CD4-positive, alpha-beta T cell (primary cell): ENCODE measurements around the gene ORMDL3. TPM values are rescaled to one million over a fixed set of nuclear protein-coding genes. Genes with fewer than 3 reads are reported as not detected.

Experiments used
- ATAC-seq: fragments of 200-7000 bp; cut with Tn5 transposase; one replicate; pipeline ENCODE4 v1.10.0; 2022; ENCODE audit warnings: mild to moderate bottlenecking; ENCODE audit not compliant: poor library complexity
- CTCF ChIA-PET: fragments of 350-600 bp; sonication (Branson Sonifier 250); formaldehyde crosslinking; loops from one replicate; lab custom pipeline; 2021; ENCODE audit warnings: antibody characterized with exemption, inconsistent platforms; lab: Charles Lee
- POLR2A ChIA-PET: fragments of 350-600 bp; sonication (Branson Sonifier 250); formaldehyde crosslinking; loops from one replicate; lab custom pipeline; 2021; ENCODE audit warnings: antibody characterized with exemption, inconsistent platforms; lab: Charles Lee
- DNase-seq, 14 experiments: peaks; one replicate each; pipeline ENCODE4 v3.0.0-alpha.2; 2013 to 2020; ENCODE audit warnings: mixed read lengths in 2 of 14
- H3K27ac ChIP-seq, 2 donors: one replicate each; pipeline versions ENCODE4 v1.5.1 to v1.7.0; 2013; ENCODE audit warnings: low read length in 2 of 2, low read depth in 1 of 2, mild to moderate bottlenecking in 1 of 2
- H3K27me3 ChIP-seq, 2 experiments: 1 replicate in 1 of 2; 2 replicates in 1 of 2; pipeline versions ENCODE4 v1.6.1 to v1.7.0; 2013; ENCODE audit warnings: low read length in 2 of 2, control low read depth in 1 of 2, mild to moderate bottlenecking in 1 of 2, moderate library complexity in 1 of 2; ENCODE audit not compliant: insufficient read depth in 2 of 2, control insufficient read depth in 1 of 2
- H3K36me3 ChIP-seq: one replicate; pipeline ENCODE4 v1.6.1; 2013; ENCODE audit warnings: low read length, control low read depth; ENCODE audit not compliant: insufficient read depth
- H3K4me1 ChIP-seq: one replicate; pipeline ENCODE4 v1.6.1; 2013; ENCODE audit warnings: low read length, control low read depth; ENCODE audit not compliant: insufficient read depth
- H3K4me3 ChIP-seq: one replicate; pipeline ENCODE4 v1.5.1; 2013; ENCODE audit warnings: mild to moderate bottlenecking, low read length, moderate library complexity
- H3K9me3 ChIP-seq, 2 experiments: 1 replicate in 1 of 2; 2 replicates in 1 of 2; pipeline versions ENCODE4 v1.6.1 to v1.7.0; 2013; ENCODE audit warnings: low read length in 2 of 2, mild to moderate bottlenecking in 2 of 2, control low read depth in 1 of 2, moderate library complexity in 1 of 2; ENCODE audit not compliant: control insufficient read depth in 1 of 2, insufficient read depth in 1 of 2
- H3K27ac Mint-ChIP-seq: one replicate; pipeline ENCODE4 v1.8.0; 2020; ENCODE audit warnings: mixed read lengths
- H3K27me3 Mint-ChIP-seq: one replicate; pipeline ENCODE4 v1.8.0; 2021; ENCODE audit warnings: mixed read lengths
- H3K36me3 Mint-ChIP-seq: one replicate; pipeline ENCODE4 v1.8.0; 2021; ENCODE audit warnings: low read depth, mixed read lengths
- H3K4me1 Mint-ChIP-seq: one replicate; pipeline ENCODE4 v1.8.0; 2021; ENCODE audit warnings: low read depth, mixed read lengths
- H3K4me3 Mint-ChIP-seq: one replicate; pipeline ENCODE4 v1.8.0; 2020; ENCODE audit warnings: mild to moderate bottlenecking, mixed read lengths
- H3K9me3 Mint-ChIP-seq: one replicate; pipeline ENCODE4 v1.8.0; 2020; ENCODE audit warnings: mixed read lengths
- intact Hi-C, 2 experiments: fragments of 100-400 bp; cut with DNase I in 1 of 2; cut with micrococcal nuclease in 1 of 2; formaldehyde crosslinking; loops; one replicate each; pipeline versions ENCODE4 v1.15.1 to v1.9.0; 2023 to 2025; cut with DNase I, micrococcal nuclease
- total RNA-seq, 174 experiments: library from RNA in 2 of 174; stranded (reverse) in 2 of 174; gene quantifications; one replicate each; pipeline ENCODE4 v1.2.3 and lab custom pipeline; 2021 to 2026
- TF ChIP-seq, protein P1 (sequence below): fragments of 200-600 bp; IDR thresholded peaks from one replicate; pipeline ENCODE4 v1.8.0; 2022; ENCODE audit warnings: antibody characterized with exemption, mild to moderate bottlenecking

Gene ORMDL3
- total RNA-seq, 2 experiments from 2014 or later: 103 to 105 TPM

DNA sequence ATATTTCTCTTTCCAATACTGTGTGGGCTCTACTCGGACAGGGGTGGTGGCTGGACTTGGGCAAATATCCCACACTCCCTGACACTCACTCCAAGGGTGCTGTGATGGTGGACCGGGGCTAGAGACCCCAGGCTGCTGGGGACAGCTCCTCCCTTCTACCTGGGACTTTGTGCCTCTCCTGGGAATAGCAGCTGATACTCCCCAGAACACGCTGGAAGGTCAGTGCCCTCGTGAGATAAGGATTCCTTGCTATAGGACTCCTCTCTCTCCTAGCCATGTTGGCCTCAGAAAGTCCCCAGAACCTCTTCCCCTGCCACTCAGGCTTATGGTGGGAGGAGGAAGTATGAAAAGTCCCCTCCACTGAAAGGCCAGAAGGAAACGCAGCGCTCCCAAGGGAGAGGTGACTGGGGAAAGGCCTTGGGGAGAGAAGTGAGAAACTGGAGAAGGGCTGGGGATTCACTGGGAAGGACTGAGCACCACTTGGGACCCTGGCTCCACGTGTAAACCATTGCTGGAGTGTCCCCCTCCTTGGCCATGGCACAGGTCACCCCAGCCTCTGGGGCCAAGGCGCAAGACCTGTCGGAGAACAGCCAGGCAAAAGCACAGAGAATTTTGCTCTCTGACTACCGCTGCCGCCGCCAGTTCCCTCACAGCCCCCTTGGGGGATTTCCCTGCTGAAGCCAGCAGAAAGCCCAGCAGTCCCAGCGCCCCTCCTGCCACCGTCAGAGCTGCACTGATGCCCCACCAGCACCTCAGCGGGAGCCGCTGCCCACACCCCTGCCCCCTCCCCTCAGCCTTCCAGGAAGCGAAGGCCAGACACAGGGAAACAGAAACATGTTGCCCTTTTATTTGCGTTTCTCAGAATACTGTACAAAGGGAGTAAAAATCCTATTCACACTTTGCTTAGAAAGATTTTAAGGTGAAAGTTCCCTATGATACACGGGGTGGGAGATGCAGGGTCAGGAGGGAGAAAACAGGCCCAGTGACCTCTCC is 6.9 kb downstream of the ORMDL3 start:
- H3K4me3 Mint-ChIP-seq: no peak overlapping the region
- H3K27ac ChIP-seq: peak overlapping the region; percentile 22 to 60
- H3K27ac Mint-ChIP-seq: peak overlapping the region; percentile 80
- peaks cover 72% of the 10 kb centered on the region for H3K4me1 Mint-ChIP-seq
- H3K27me3 ChIP-seq: no peaks in the 10 kb centered on the region
- intact Hi-C loops: loop anchor here (5.0 to 10.0 kb wide), 3 partner anchors 43 to 466 kb away; partner anchors contain the start of gene MED1 (in 1 of the 2)
- peaks cover 56% of the 10 kb centered on the region for H3K36me3 ChIP-seq
- DNase-seq: peak in 8 of 14 experiments; percentile 18 to 74 (median 38)
- ChIA-PET POLR2A (interaction anchor here (0.6 kb wide), 2 partner anchors 12 to 60 kb away, joined by 4 to 5 read pairs; partner anchors contain the start of gene PSMD3), CTCF (no interaction called here)
- H3K4me3 ChIP-seq: no peak overlapping the region
- peaks cover 83% of the 10 kb centered on the region for H3K36me3 Mint-ChIP-seq
- no peaks in the 10 kb centered on the region for H3K27me3 Mint-ChIP-seq
- no peaks in the 10 kb centered on the region for H3K9me3 ChIP-seq
- peaks cover 77% of the 10 kb centered on the region for H3K4me1 ChIP-seq
- ATAC-seq: peak; percentile 58
- H3K9me3 Mint-ChIP-seq: no peaks in the 10 kb centered on the region
- TF ChIP-seq, protein P1, sequence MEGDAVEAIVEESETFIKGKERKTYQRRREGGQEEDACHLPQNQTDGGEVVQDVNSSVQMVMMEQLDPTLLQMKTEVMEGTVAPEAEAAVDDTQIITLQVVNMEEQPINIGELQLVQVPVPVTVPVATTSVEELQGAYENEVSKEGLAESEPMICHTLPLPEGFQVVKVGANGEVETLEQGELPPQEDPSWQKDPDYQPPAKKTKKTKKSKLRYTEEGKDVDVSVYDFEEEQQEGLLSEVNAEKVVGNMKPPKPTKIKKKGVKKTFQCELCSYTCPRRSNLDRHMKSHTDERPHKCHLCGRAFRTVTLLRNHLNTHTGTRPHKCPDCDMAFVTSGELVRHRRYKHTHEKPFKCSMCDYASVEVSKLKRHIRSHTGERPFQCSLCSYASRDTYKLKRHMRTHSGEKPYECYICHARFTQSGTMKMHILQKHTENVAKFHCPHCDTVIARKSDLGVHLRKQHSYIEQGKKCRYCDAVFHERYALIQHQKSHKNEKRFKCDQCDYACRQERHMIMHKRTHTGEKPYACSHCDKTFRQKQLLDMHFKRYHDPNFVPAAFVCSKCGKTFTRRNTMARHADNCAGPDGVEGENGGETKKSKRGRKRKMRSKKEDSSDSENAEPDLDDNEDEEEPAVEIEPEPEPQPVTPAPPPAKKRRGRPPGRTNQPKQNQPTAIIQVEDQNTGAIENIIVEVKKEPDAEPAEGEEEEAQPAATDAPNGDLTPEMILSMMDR: no peak

GRCh38 chr17:39919087-39919683 is 8.2 kb downstream of the ORMDL3 start:
- CTCF ChIA-PET: no interaction called here
- H3K4me1 Mint-ChIP-seq: peaks cover 58% of the 10 kb centered on the region

DNA sequence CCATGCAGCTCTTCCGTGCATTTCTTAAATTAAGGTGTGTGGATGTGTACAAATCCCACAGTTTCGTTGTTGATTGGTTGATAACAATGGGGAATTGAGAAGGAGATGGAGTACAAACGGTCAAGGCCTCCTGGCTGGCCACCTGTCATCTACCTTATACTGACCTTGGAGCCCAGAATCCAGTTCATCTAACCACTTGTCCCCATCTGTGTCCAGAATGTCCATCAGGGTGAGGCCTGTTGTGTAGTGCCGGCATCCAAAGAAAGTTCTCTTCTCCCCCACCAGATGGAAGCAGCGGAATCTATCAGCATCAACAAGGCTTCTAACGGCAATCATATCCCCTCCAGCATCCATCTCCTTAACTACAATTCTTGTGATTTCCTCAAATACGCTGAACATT is 10.5 kb downstream of the ORMDL3 start:
- Histone ChIP-seq H3K27me3 (no peaks in the 10 kb centered on the region), H3K27ac (no peak overlapping the region), H3K9me3 (no peaks in the 10 kb centered on the region), H3K4me3 (no peak overlapping the region), H3K4me1 (peaks cover 41% of the 10 kb centered on the region), H3K36me3 (peaks cover 35% of the 10 kb centered on the region)
- Mint-ChIP-seq H3K4me3 (no peak overlapping the region), H3K27ac (no peak overlapping the region), H3K27me3 (no peaks in the 10 kb centered on the region), H3K36me3 (peaks cover 79% of the 10 kb centered on the region), H3K9me3 (no peaks in the 10 kb centered on the region), H3K4me1 (peaks cover 40% of the 10 kb centered on the region)
- no peak for ATAC-seq
- CTCF ChIA-PET: no interaction called here
- POLR2A ChIA-PET: interaction anchor here (0.6 to 2.7 kb wide), 3 partner anchors 9 to 66 kb away, joined by 3 to 9 read pairs (median 3); partner anchors contain the start of gene PSMD3
- TF ChIP-seq, protein P1: no peak
- intact Hi-C loops: no loop called here
- DNase-seq: no peak

More at GRCh38 chr17:39919087-39919683, 8.2 kb downstream of the ORMDL3 start:
- POLR2A ChIA-PET: interaction anchor here (2.3 kb wide), 1 partner anchor 8 kb away, joined by 15 read pairs; the partner anchor contains the start of genes LRRC3C and ORMDL3
- Histone ChIP-seq H3K36me3 (peaks cover 54% of the 10 kb centered on the region), H3K27ac (no peak overlapping the region), H3K4me3 (no peak overlapping the region), H3K4me1 (peaks cover 63% of the 10 kb centered on the region), H3K27me3 (no peaks in the 10 kb centered on the region), H3K9me3 (no peaks in the 10 kb centered on the region)
- TF ChIP-seq, protein P1: no peak
- H3K36me3 Mint-ChIP-seq: peaks cover 77% of the 10 kb centered on the region
- H3K27ac Mint-ChIP-seq: peak overlapping the region; percentile 47
- H3K4me3 Mint-ChIP-seq: no peak overlapping the region
- no peaks in the 10 kb centered on the region for H3K9me3 Mint-ChIP-seq
- intact Hi-C loops: no loop called here
- ATAC-seq (no peak), DNase-seq (no peak)
- H3K27me3 Mint-ChIP-seq: no peaks in the 10 kb centered on the region
